Activated CD8-positive, alpha-beta memory T cell treated with anti-CD3 and anti-CD28 coated beads for 1 hour (primary cell): Measurements from ENCODE around the gene DSCAM.

Experiments used
- DNase-seq, 2 donors: peaks; one replicate each; pipeline ENCODE4 v3.0.0-alpha.2; 2020; ENCODE audit warnings: low read depth in 1 of 2; ENCODE audit errors: extremely low read depth in 1 of 2

DSCAM gene

GRCh38 chr21:40620386-40621145 is 226.4 kb downstream of the DSCAM start:
- DNase-seq, result no peak

- DNase-seq, result no peak
Observed at GRCh38 chr21:40618191-40618973, 228.6 kb downstream of the DSCAM start.

- DNase-seq, result no peak
Observed at GRCh38 chr21:40616377-40616704, 230.6 kb downstream of the DSCAM start.

GRCh38 chr21:40615505-40616376 is 231.2 kb downstream of the DSCAM start:
- DNase-seq, result no peak

- DNase-seq, result no peak
Observed at GRCh38 chr21:40613546-40614030, 233.4 kb downstream of the DSCAM start.

- DNase-seq, result no peak
Observed at GRCh38 chr21:40610345-40610744, 236.6 kb downstream of the DSCAM start.

GRCh38 chr21:40606341-40606740 is 240.6 kb downstream of the DSCAM start:
- no peak for DNase-seq

GRCh38 chr21:40605094-40605493 is 241.9 kb downstream of the DSCAM start:
- DNase-seq, result no peak

- no peak for DNase-seq
Observed at GRCh38 chr21:40603774-40604173, 243.2 kb downstream of the DSCAM start.

GRCh38 chr21:40602080-40602479 is 244.9 kb downstream of the DSCAM start:
- DNase-seq, result no peak

GRCh38 chr21:40595806-40596205 is 251.2 kb downstream of the DSCAM start:
- no peak for DNase-seq

- DNase-seq, result no peak
Observed at GRCh38 chr21:40587736-40588346, 259.1 kb downstream of the DSCAM start.

- no peak for DNase-seq
Observed at GRCh38 chr21:40586575-40586974, 260.4 kb downstream of the DSCAM start.

- no peak for DNase-seq
Observed at GRCh38 chr21:40577285-40578043, 269.5 kb downstream of the DSCAM start.

- DNase-seq, result no peak
Observed at GRCh38 chr21:40575976-40576375, 271.0 kb downstream of the DSCAM start.

- no peak for DNase-seq
Observed at GRCh38 chr21:40569357-40569756, 277.6 kb downstream of the DSCAM start.

- no peak for DNase-seq
Observed at GRCh38 chr21:40568807-40569206, 278.2 kb downstream of the DSCAM start.

- DNase-seq, result no peak
Observed at GRCh38 chr21:40567501-40567900, 279.5 kb downstream of the DSCAM start.

GRCh38 chr21:40566486-40566885 is 280.5 kb downstream of the DSCAM start:
- no peak for DNase-seq

- no peak for DNase-seq
Observed at GRCh38 chr21:40564318-40564717, 282.6 kb downstream of the DSCAM start.
